Small intestine (tissue), 7 donors: ENCODE results near the gene PLEKHS1. TPM values are rescaled to one million over a fixed set of nuclear protein-coding genes. Genes with fewer than 3 reads are reported as not detected.

Source experiments
- DNase-seq, 2 donors: peaks; one replicate each; pipeline versions ENCODE4 v3.0.0 to v3.0.0-alpha.2; 2013
- FAIRE-seq: peaks from 2 replicates; lab custom pipeline; 2012; peaks lifted over from hg19 to GRCh38; lab: Jason Lieb, UNC
- H3K27ac ChIP-seq, 3 donors: one replicate each; pipeline ENCODE4 v1.5.1; 2013; ENCODE audit warnings: low read length in 2 of 3, mild to moderate bottlenecking in 2 of 3, control low read depth in 1 of 3, inconsistent platforms in 1 of 3, low read depth in 1 of 3, moderate library complexity in 1 of 3
- H3K27me3 ChIP-seq, 3 donors: one replicate each; pipeline ENCODE4 v1.6.1; 2013; ENCODE audit warnings: low read length in 3 of 3, inconsistent platforms in 1 of 3; ENCODE audit not compliant: control insufficient read depth in 3 of 3, insufficient read depth in 3 of 3
- H3K36me3 ChIP-seq, 3 donors: one replicate each; pipeline ENCODE4 v1.6.1; 2013; ENCODE audit warnings: low read length in 3 of 3, inconsistent platforms in 1 of 3, low read depth in 1 of 3, mild to moderate bottlenecking in 1 of 3, moderate library complexity in 1 of 3; ENCODE audit not compliant: control insufficient read depth in 3 of 3, insufficient read depth in 2 of 3
- H3K4me1 ChIP-seq, 3 donors: one replicate each; pipeline ENCODE4 v1.6.1; 2013; ENCODE audit warnings: low read length in 2 of 3, inconsistent platforms in 1 of 3, low read depth in 1 of 3, mild to moderate bottlenecking in 1 of 3, moderate library complexity in 1 of 3; ENCODE audit not compliant: control insufficient read depth in 3 of 3, insufficient read depth in 2 of 3
- H3K4me3 ChIP-seq, 3 donors: one replicate each; pipeline ENCODE4 v1.5.1; 2013; ENCODE audit warnings: low read length in 3 of 3, control low read depth in 1 of 3, inconsistent platforms in 1 of 3, low read depth in 1 of 3, mild to moderate bottlenecking in 1 of 3, moderate library complexity in 1 of 3
- H3K9me3 ChIP-seq, 2 donors: one replicate each; pipeline ENCODE4 v1.6.1; 2013; ENCODE audit warnings: low read depth in 1 of 2, low read length in 1 of 2; ENCODE audit not compliant: control insufficient read depth in 2 of 2, insufficient read depth in 1 of 2
- WGBS, 3 donors: extraction: QIAGEN DNeasy Blood & Tissue Kit; methylation state at CpG; one replicate each; pipeline ENCODE4 v1.1.7; 2013; 5-methylcytosine and 5-hydroxymethylcytosine counted together
- polyA plus RNA-seq, 4 donors: library from polyadenylated mRNA; stranded (reverse) in 3 of 4; unstranded in 1 of 4; fragments of 200-250 nt in 3 of 4; fragments of 120-200 nt in 1 of 4; gene quantifications; one replicate each; pipeline versions ENCODE4 v1.2.1 to v1.2.3, GENCODE V29; 2013
- donor health status: healthy with polysubstance abuse.
- donor health status: control.
- donor health status: control.
- donor health status: Bipolar disorder and iron deficiency.
- donor health status: healthy.

PLEKHS1 gene
- polyA plus RNA-seq, 4 donors: 23.1 to 60.0 (median 39.8) TPM

DNA sequence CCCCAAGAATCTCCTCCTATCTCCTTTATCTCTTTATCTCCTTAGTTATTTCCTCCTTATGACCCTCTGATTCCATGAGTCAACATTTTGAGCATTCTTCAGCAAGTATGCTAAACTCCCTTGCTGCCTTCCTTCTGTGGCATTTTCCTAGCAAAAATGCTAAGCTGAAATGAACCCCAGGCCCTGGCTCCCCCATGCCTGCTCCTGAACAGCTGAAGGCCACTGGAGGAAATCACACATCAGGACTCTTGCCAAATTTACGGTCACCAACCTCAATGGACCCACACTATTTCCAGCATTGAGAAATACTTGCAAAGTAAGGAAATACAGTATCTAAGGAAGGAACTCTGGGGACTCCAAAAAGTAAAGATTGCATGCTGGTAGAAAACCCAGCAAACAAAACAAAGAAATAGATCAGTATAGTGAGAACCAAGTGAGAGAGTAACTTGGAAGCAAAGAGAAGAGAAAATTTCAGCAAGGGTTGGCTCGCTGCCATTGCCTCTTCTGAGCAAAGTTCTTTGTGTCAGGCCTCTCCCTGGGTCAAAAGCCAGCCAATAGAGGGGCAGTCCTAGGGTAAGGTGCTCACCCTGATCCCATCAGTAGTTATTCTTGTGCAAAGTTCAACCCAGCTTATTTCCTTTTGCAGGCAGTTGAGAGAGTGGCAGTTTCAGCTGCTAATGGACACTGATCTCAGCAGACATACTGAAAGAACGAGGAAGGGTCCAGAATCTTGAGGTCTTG, 5.1 kb upstream of the PLEKHS1 start:
- FAIRE-seq (no peak), DNase-seq (peak; percentile 91 to 98)
- H3K4me1 ChIP-seq: peaks cover 9 to 33% (median 10%) of the 10 kb centered on the region in 3 donors
- H3K36me3 ChIP-seq: no peaks in the 10 kb centered on the region
- no peaks in the 10 kb centered on the region for H3K27me3 ChIP-seq
- H3K4me3 ChIP-seq: no peak overlapping the region
- peak overlapping the region; percentile 37 to 86 (median 83) for H3K27ac ChIP-seq
- no peaks in the 10 kb centered on the region for H3K9me3 ChIP-seq
- WGBS, 3 donors: 16 to 41% (median 20%) methylated on average over 3 of the region's 3 CpGs

DNA sequence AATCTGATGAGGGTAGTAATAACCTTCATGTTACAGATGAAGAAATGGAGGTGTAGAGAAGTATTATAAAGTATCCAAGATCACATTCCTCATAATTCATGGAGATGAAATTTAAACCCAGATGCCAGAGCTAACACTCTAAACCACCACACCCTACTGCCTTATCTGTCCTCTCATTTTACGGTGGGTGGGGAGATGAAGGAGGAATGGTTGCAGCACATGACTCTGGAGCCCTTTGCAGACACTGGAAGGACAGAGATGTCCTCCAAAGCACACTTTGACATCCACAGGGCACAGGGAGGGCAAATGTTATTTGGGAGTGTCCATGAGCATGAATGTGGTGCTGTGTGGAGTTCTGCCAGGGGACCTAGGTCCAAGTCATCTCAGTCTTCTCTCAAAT, 1.1 kb downstream of the PLEKHS1 start:
- H3K27me3 ChIP-seq: no peaks in the 10 kb centered on the region
- H3K36me3 ChIP-seq: peaks cover 0 to 10% (median 1%) of the 10 kb centered on the region in 3 donors
- peak overlapping the region; percentile 44 to 84 (median 69) for H3K27ac ChIP-seq
- H3K4me3 ChIP-seq: peak overlapping the region in 2 of 3 donors; percentile 33
- H3K9me3 ChIP-seq: no peaks in the 10 kb centered on the region
- FAIRE-seq: no peak
- peaks cover 6 to 43% (median 11%) of the 10 kb centered on the region in 3 donors for H3K4me1 ChIP-seq
- 13 to 32% (median 16%) methylated on average over 1 of the region's 1 CpG for WGBS, 3 donors
- DNase-seq: peak; percentile 64 to 82

DNA sequence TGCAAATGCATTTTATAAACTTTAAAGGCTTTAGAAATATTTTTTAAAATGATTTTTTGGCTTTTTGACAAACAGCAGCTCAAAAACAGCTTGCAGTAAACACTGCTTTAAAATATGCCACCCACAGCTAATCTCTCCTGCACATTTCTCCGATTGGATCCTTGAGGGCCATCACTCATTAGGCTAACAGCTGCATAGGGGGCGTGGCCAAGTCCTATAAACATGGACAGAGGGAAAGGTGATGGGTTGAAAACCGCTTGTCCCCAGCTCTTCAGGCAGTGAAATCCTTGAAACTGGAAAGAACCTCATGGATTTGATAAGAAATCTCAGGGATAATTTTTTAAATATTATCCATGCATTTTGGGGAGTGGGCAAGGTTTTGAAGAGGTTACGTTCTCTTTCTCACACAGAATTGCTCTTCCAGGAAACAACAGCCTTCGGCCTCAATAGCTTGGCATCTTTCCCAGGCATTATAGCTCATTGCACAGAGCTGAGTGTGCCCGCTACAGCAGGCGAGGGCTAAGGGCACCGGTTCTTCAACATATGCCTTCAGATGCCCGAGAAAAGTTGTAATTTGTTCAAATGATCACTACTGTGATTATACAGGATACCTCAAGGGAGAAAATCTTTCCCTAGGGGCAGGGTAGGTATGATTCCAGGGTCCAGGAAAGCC, 1.7 kb downstream of the PLEKHS1 start:
- Histone ChIP-seq H3K36me3 (peaks cover 0 to 10% (median 1%) of the 10 kb centered on the region in 3 donors), H3K4me1 (peaks cover 3 to 36% (median 7%) of the 10 kb centered on the region in 3 donors), H3K27me3 (no peaks in the 10 kb centered on the region), H3K27ac (peak overlapping the region; percentile 22 to 84 (median 55)), H3K9me3 (no peaks in the 10 kb centered on the region), H3K4me3 (peak overlapping the region in 2 of 3 donors; percentile 33)
- FAIRE-seq (no peak), DNase-seq (peak; percentile 64 to 91)
- WGBS, 3 donors: 9 to 31% (median 27%) methylated on average over 9 of the region's 9 CpGs

DNA sequence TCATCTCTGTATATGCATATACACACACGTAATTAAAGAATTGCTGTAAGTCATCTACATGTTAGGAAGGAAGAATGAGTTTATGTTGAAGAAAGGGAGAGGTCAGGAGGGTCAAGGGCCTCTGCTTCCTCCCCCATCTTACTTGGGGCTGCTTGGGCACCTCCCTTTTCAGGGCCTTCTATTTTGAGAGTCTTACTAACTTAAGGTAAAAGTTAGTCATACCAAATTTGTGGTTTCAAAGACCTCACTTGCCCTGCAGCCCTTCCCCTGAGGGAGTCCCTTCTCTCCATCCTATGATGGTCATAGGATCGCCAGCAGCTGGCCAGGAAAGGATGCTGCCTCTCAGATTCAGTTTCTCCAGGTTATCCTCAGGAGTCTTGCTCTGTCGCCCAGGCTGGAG, 2.6 kb downstream of the PLEKHS1 start:
- H3K4me3 ChIP-seq: peak overlapping the region in 1 of 3 donors; percentile 9
- WGBS, 3 donors: 50 to 74% (median 51%) methylated on average over 3 of the region's 3 CpGs
- H3K4me1 ChIP-seq: peaks cover 3 to 36% (median 7%) of the 10 kb centered on the region in 3 donors
- H3K27me3 ChIP-seq: no peaks in the 10 kb centered on the region
- peak overlapping the region; percentile 1 to 76 (median 36) for H3K27ac ChIP-seq
- H3K9me3 ChIP-seq: no peaks in the 10 kb centered on the region
- FAIRE-seq (no peak), DNase-seq (no peak)
- peaks cover 0 to 10% (median 1%) of the 10 kb centered on the region in 3 donors for H3K36me3 ChIP-seq

DNA sequence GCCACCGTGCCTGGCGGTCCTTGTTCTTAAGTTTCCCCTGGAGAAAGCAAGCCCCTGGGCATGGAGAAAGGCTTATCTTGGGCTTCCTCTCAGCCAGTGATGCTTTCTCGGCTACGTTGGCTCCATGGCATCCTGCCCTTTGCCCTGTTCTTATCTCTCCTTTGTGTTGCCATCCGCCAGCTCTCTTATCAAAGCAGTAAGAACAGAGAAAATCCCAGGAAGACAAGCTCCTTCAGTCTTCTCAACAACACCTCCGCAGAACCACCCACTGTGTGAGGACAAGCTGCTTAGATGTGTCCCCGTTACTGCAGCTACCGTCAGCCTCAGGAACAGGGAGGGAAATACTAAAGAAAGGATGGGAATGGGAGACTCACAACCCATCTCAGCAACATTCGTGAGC, 3.3 kb downstream of the PLEKHS1 start:
- peaks cover 3 to 36% (median 7%) of the 10 kb centered on the region in 3 donors for H3K4me1 ChIP-seq
- H3K27me3 ChIP-seq: no peaks in the 10 kb centered on the region
- H3K36me3 ChIP-seq: peaks cover 0 to 10% (median 1%) of the 10 kb centered on the region in 3 donors
- H3K9me3 ChIP-seq: no peaks in the 10 kb centered on the region
- WGBS, 3 donors: 17 to 63% (median 37%) methylated on average over 9 of the region's 9 CpGs
- H3K27ac ChIP-seq: peak overlapping the region; percentile 46 to 76 (median 58)
- no peak for FAIRE-seq
- DNase-seq: peak; percentile 82 to 91
- peak overlapping the region in 1 of 3 donors; percentile 9 for H3K4me3 ChIP-seq

DNA sequence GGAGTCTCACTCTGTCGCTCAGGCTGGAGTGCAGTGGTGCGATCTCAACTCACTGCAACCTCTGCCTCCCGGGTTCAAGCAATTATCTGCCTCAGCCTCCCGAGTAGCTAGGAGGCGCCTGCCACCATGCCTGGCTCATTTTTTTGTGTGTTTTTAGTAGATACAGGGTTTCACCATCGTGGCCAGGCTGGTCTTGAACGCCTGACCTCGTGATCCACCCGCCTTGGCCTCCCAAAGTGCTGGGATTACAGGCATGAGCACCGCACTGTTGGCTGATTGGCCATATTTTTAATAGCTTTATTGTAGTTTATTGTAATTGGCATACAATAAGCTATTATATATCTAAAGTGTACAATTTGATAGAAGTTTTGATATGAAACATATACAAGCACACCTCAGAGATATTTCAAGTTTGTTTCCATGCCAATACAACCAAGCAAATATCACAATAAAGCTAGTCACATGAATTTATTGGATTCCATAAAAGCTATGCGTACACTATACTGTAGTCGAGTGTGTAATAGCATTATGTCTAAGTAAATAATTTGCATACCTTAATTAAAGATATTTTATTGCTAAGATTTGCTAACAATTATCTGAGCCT, 5.6 kb downstream of the PLEKHS1 start:
- no peak for FAIRE-seq

DNA sequence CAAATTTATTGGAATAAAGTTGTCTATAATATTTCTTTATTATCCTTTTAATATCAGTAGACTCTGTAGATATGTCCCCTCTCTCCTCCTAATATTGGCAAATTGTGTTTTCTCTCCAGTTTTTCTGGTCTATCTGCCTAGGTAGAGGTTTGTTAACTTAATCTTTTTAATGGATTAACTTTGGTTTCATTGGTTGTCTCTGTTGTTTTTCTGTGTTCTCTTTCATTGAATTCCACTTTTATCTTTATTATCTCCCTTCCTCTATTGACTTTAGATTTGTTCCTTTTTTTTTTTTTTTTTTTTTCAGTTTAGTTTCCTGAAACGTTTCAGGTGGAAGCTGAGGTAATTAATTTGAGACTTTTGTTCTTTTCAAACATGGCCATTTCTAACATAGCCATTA, 10.6 kb downstream of the PLEKHS1 start:
- H3K9me3 ChIP-seq: no peaks in the 10 kb centered on the region
- no peak overlapping the region for H3K27ac ChIP-seq
- H3K36me3 ChIP-seq: no peaks in the 10 kb centered on the region
- no peaks in the 10 kb centered on the region for H3K27me3 ChIP-seq
- peaks cover 0 to 24% (median 0%) of the 10 kb centered on the region in 3 donors for H3K4me1 ChIP-seq
- DNase-seq (peak in 1 of 2 donors; percentile 16), FAIRE-seq (peak; percentile 81)
- H3K4me3 ChIP-seq: no peak overlapping the region
- WGBS, 3 donors: 9 to 15% (median 9%) methylated on average over 1 of the region's 1 CpG

More for the DNA sequence above, 5.6 kb downstream of the PLEKHS1 start:
- H3K27me3 ChIP-seq: no peaks in the 10 kb centered on the region
- no peak overlapping the region for H3K27ac ChIP-seq
- no peaks in the 10 kb centered on the region for H3K9me3 ChIP-seq
- H3K36me3 ChIP-seq: peaks cover 0 to 10% (median 1%) of the 10 kb centered on the region in 3 donors
- 38 to 70% (median 54%) methylated on average over 12 of the region's 12 CpGs for WGBS, 3 donors
- H3K4me3 ChIP-seq: no peak overlapping the region
- H3K4me1 ChIP-seq: peaks cover 3 to 31% (median 3%) of the 10 kb centered on the region in 3 donors
- DNase-seq: peak in 1 of 2 donors; percentile 53

DNA sequence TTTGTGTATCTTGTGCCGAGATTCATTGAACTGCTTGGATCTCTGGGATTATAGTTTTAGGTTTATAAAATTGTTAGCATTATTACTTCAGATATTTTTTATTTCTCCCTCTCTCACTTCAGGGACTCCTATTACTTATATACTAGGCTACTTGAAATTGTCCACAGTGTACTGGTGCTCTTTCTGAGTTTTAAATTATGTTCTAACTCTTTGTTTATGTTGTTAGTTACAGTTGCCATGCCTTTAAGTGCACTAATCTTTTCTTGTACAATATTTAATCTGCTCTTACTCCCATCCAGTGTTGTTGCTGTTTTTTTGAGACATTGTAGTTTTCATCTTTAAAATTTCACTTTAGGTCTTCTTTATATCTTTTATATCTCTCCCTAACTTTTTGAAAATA, 13.1 kb downstream of the PLEKHS1 start:
- H3K4me3 ChIP-seq: no peak overlapping the region
- no peaks in the 10 kb centered on the region for H3K9me3 ChIP-seq
- no peaks in the 10 kb centered on the region for H3K27me3 ChIP-seq
- no peak for FAIRE-seq
- 29 to 43% (median 41%) methylated on average over 1 of the region's 1 CpG for WGBS, 3 donors
- H3K36me3 ChIP-seq: peaks cover 2 to 3% (median 2%) of the 10 kb centered on the region in 3 donors
- peak overlapping the region in 1 of 3 donors; percentile 53 for H3K27ac ChIP-seq
- peak; percentile 42 to 59 for DNase-seq
- H3K4me1 ChIP-seq: peaks cover 0 to 24% (median 0%) of the 10 kb centered on the region in 3 donors
